SK-N-MC (cell line): ENCODE measurements around the gene RSRC1.

Experiments
- EZH2 ChIP-seq: fragments of 200-600 bp; sonication (generic); IDR thresholded peaks from one replicate; pipeline ENCODE4 v1.6.1; 2017; ENCODE audit warnings: antibody characterized with exemption
- FOXP2 ChIP-seq: optimal IDR thresholded peaks from 2 replicates; pipeline ENCODE3; 2011; ENCODE audit warnings: mild to moderate bottlenecking, moderate library complexity; ENCODE audit not compliant: insufficient read depth; ENCODE audit errors: extremely low read length, control extremely low read depth
- POLR2AphosphoS5 ChIP-seq: IDR thresholded peaks from 2 replicates; pipeline ENCODE4 v1.6.1; 2012; ENCODE audit warnings: mild to moderate bottlenecking, low read depth, low read length, borderline replicate concordance

DNA sequence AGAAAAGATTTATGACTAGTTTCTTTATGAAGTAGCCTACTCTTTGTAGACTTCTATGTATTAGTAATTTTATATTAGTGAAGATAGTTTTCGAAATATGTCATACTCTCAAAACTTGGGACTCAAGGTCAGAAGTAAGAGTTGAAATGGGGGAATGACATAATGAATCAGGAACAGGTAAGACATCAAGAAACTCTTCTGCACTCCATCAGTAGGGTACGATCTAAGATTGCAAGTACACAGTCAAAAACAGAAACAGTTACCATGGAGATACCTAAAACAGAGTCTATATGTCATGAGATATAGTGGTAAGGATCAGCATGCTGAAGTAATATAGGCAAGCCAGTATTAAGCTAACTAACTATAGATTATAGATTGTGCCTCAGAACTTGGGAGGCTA is 274.1 kb downstream of the RSRC1 start:
- TF ChIP-seq EZH2: no peak
- TF ChIP-seq POLR2AphosphoS5: no peak
- no peak for TF ChIP-seq FOXP2
